ENCODE data around the gene SREBF1.

The SREBF1 gene

GRCh38 chr17:17784657-17785267 lies 52.0 kb downstream of the SREBF1 start:
- DNase-seq (ENCODE audit: extremely low read depth, low read depth): no peak
- TF ChIP-seq CTCF (IDR thresholded peaks at IDR 0.05; ENCODE audit: low read depth, low read length, missing control alignments): peak; percentile 20
- no peak overlapping the region for H3K4me3 ChIP-seq (replicated peaks; ENCODE audit: low read depth, low read length)

GRCh38 chr17:17783825-17784656 lies 52.7 kb downstream of the SREBF1 start:
- peak overlapping the region; percentile 40 for H3K4me3 ChIP-seq (replicated peaks; ENCODE audit: low read depth, low read length)
- TF ChIP-seq CTCF (IDR thresholded peaks at IDR 0.05; ENCODE audit: low read depth, low read length, missing control alignments): no peak
- no peak for DNase-seq (ENCODE audit: extremely low read depth, low read depth)

GRCh38 chr17:17783116-17783824 lies 53.5 kb downstream of the SREBF1 start:
- TF ChIP-seq CTCF (IDR thresholded peaks at IDR 0.05; ENCODE audit: low read depth, low read length, missing control alignments): no peak
- DNase-seq (ENCODE audit: extremely low read depth, low read depth): no peak
- H3K4me3 ChIP-seq (replicated peaks; ENCODE audit: low read depth, low read length): peak overlapping the region; percentile 40

- no peak for TF ChIP-seq CTCF (IDR thresholded peaks at IDR 0.05; ENCODE audit: low read depth, low read length, missing control alignments)
- peak overlapping the region; percentile 40 for H3K4me3 ChIP-seq (replicated peaks; ENCODE audit: low read depth, low read length)
- no peak for DNase-seq (ENCODE audit: extremely low read depth, low read depth)
These were observed 54.2 kb downstream of the SREBF1 start for GRCh38 chr17:17782523-17783115.

GRCh38 chr17:17781591-17782496 lies 54.9 kb downstream of the SREBF1 start:
- H3K4me3 ChIP-seq (replicated peaks; ENCODE audit: low read depth, low read length): peak overlapping the region; percentile 40
- no peak for TF ChIP-seq CTCF (IDR thresholded peaks at IDR 0.05; ENCODE audit: low read depth, low read length, missing control alignments)

More at GRCh38 chr17:17781591-17782496, 54.9 kb downstream of the SREBF1 start:
- no peak for DNase-seq (ENCODE audit: extremely low read depth, low read depth)

Data from HFF-Myc (cell line).